ENCODE measurements around the gene CSNK2A2.

The CSNK2A2 gene

DNA sequence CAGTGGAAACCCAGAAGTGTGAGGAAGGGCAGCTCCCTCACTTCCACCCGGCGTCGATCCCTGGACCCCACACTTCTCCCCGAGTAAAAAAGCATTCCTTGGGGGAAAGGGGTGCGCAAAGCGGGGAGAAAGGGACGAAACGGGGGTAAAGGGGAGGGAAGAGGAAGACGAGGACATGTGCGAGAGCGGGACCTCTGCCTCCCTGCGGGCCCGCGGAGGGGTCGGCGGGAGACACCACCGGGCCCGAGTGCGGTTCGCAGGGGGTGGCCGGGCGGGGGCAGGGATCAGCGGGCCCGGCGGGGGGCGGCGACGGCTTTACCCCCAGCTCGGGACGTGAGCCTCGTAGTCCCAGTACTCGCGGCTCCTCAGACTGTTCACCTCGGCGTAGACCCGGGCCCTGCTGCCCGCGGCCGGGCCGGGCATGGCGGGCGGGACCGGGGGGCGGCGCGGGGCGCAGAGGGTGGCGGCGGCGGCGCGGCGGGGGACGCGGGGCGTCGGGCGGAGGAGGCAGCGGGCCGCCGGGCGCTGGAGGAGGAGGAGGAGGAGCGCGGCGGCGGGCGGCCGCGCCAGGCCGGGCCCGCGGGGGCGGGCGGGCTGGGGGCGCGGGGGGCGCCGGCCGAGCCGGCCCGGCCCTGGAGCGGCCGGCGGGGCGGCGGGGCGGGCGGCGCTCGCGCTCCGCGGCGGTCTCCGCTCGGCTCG, 443 bp downstream of the CSNK2A2 start:
- DNase-seq, result peak; percentile 6

DNA sequence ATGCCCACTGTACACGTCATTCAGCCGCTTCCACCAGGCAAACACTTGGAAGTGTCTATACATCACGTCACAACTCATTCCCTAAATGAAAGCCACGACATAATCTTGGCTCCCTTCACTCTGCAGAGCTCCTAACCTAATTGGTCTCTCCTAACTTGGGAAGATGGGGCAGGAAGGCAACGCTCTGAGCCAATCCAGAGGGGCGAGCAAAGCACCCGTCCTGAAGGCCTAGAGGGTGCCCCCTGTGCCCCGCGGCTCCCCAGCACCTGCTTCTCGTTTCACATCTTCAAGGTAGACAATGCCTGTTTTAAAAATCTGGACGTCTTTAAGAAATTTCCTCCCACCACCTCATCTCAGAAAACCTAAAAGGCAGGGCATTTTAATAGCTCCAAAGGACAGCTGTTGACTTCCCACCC, 1.0 kb downstream of the CSNK2A2 start:
- DNase-seq, result no peak

DNA sequence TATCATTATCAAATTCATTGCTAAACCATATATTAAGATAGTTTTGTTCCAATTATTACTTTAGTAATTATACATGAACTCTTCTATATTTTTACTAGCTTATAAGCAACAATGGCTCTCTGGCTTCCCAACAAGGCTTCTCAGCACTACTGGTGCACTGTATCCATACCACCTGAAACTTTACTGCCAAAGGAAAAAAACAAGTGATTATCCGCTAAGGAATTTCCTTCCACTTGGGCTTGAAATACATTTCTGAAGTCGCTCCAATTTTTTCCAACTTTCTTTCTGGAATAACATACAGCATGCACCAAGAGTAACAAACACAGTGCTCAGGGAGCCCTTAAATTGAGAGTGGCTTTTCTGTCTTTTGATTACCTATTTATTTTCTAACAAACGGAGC, 2.1 kb downstream of the CSNK2A2 start:
- no peak for DNase-seq

DNA sequence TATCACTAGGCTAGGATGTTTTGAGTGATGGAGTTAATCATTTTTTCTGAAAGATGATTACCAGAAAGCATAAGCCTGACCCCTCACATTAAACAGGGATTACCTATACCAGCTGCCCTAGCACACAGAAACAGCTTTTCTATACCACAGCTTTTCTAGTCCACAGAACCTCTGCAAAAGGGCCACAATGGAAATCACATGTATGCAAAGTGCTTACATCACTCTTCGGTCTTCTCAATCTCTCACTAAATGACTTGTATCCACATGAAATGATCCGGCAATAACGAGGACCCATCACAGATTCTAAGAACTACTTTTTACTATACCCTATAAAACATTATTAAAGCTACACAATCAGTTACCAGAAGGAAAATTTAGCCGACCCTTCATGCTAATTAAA, 2.6 kb downstream of the CSNK2A2 start:
- DNase-seq, result no peak

DNA sequence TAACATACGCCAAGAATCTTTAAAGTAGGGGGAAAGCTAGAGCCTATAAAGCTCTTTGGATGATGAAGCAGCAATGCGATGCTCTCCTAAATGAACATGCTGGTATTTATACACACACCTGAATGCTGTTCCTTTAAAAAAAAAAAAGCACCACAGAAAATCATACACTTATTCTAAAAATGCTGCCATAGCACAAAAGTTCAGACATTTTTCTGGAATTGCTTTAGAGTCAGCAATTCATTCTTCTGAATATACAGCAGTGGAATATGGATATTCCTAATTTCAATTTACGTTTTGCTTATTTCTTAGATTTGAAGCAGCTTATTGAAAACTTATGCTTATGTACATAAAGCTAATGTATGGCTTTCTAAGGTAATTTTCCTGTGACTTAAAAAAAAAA, 3.1 kb downstream of the CSNK2A2 start:
- no peak for DNase-seq

DNA sequence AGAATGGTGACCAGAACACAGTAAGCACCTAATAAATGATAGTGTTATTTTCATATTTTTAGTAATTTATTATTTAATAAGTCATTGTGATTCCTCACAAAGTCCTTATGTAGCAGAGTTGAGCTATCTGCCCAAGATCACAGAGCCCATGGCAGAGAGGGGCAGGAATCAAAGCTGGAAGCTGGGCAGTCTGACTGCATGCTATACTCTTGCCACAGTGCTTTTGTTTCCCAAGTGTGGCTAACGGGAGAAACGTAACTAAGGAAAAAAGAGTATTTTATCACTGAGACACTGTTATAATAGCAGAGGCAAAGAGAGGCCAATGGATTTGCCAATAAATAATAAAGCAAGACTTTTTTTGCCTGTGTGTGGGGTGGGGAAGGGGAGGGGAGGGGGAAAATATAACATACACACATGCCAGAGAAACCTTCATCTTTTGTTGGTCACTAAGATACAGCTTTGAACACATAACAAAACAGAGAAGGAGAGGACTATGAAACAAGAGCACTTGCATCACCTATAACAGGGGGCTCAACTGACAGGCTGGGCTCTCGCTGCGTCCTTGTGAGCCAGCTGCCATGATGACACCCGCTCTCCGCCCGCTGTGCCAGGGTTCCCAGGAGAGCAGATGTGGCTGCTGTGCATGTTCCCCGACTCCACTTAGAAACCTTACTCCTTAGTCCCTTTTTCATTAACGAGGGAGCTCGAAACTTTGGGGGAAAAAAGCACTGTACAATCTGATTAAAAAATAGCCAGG, 10.1 kb downstream of the CSNK2A2 start:
- no peak for DNase-seq

DNA sequence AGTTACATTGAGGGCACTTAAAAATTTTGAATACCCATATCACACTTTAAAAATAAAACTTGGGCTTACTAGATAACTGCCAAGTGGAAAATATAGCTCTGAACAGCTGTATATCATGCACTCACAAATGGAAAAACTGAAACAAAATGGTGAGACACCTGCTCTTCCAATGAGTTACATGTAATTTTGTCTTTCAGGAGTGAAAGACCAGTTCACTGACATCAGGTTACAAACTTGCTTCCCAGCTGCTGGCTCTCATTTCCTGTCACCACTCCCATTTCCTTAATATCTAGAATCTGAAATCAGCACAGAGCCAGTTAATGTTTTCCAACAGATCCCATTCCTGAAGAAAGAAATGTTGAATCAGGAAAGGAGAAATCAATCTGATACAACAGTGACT, 10.8 kb downstream of the CSNK2A2 start:
- DNase-seq, result no peak

DNA sequence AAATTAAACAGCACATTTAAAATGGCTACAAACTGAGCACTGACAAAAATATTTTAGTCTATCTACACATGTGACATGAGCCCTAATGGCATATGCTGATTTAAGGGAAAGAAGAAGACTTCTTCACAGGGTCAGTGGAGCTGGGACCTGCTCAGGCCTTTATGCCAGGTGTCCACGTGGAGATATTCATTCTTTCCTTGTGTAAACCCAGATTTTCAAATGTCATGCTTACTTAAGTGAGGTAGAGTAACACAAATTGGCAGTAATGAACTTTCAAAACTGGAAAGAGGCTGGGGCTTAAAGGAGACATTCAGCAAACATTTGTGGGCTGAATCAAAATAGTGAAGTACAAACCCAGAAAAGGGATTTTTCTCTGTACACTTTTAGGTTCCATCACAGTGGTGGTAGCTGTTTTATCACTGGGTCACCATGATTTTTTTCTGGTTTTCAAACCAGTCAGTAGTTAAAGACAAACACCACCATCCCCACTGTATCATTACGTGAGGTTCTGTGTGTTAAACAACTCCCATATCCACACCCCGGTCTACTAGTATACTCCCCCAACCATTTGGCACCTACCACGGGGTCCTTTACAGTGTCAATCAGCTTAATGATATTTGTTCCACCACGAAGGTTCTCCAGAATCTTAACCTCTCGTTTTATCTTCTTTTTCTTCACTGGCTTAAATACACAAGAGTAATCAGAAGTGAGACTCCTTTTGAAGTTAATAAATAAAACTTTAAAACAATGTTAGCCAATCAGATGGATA, 11.5 kb downstream of the CSNK2A2 start:
- no peak for DNase-seq

DNA sequence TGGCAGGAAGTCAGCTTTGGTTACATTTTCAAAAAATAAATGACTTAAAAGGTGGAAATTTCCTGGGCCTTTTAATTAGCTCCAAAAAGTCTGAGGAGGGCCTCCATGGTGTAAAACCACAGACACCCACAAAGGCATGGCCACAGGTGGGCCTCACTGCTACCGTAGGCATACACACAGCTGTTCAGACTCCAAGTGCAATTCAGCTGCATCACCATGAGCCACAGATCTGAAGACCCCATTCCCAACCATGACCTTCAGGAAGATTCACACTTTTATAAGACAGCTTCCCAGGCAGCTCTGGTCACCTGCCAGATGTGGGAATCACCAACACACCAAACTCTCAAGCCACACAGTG, 20.6 kb downstream of the CSNK2A2 start:
- DNase-seq, result no peak

DNA sequence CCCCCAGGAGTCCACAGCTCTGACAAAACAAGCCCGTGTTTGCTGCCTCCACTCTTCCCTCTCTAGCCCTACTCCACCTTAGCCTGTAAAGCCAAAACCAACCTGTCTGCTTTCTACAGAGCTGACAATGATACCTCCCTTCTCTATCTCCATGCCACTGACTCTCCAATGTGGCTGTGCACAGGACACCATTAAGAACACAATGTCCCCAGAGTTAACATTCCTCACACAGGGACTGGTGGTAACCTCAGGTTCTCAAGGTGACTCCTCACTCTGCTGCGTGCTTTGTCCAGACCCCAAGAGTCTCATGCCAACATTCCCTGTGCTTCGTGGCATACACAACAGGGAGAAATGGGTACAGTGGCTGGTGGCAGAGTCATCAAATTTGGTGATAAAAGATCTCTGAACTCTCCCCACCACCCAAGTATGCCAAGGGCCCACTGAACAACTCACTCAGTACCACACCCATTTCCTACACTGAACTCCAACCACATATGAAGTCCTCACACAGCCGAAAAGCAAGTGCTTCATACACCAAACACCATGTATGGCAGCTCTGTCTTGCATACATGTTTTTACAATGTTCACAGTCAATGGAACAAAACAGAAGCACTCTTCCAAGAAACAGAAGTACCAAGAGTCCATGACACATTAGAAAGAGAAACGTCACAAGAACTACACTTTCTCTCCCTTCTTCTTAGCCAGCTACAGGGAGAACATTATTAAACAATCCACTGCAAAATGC, 21.1 kb downstream of the CSNK2A2 start:
- no peak for DNase-seq

DNA sequence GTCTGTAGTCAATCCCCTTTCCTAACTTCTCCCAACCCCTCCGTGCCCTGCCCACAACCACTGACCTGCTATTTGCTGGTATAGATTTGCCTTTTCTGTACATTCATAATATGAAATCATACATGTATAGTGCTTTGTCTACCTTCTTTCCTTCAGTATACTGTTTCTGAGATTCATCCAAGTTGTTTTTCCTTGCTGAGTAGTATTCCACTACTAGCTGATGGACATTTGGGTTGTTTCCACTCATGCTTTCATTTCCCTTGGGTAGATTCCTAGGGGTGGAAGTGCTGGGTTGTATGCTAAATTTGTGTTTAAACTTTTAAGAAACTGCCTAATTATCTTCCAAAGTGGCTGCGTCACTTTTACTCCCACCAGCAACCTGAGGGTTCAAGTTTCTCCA, 27.7 kb downstream of the CSNK2A2 start:
- DNase-seq, result no peak

DNA sequence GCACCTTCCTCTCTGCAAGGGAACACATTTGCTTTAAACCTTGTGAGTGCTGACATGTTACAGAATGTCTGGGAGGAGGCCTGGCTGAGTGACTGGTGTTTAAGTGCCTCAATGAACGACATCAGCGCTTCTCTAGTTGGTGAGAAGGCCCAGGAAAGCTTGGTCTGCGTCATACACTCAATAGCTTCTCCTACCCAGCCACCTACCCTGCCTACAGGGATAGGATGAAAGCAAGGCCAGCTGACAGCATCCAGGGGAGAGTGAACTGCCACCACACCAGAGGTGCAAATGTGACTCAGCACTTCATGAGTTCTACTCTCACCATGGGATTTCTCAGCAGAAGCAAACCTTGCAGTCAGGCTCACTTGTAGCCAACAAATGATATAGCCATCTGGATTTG, 37.1 kb downstream of the CSNK2A2 start:
- DNase-seq, result no peak

DNA sequence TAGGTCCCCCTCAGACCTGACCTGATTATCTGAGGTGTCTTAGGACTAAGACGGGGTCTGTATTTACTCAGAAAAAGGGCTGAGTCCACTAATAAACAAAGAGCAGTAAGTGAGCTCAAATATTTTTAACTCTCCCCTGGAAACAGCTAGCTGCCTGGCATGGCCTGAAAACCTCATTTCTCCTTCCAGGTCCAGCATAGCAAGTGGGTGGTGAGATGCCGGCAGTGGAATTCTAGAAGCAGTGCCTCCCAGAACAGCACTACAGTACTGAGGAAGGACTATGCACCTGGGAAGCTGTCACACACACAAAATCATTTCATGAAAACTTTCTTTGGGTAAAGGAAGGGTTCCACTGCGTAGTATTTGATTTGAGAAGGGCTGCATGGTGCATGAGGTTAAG, 39.2 kb downstream of the CSNK2A2 start:
- DNase-seq, result no peak

DNA sequence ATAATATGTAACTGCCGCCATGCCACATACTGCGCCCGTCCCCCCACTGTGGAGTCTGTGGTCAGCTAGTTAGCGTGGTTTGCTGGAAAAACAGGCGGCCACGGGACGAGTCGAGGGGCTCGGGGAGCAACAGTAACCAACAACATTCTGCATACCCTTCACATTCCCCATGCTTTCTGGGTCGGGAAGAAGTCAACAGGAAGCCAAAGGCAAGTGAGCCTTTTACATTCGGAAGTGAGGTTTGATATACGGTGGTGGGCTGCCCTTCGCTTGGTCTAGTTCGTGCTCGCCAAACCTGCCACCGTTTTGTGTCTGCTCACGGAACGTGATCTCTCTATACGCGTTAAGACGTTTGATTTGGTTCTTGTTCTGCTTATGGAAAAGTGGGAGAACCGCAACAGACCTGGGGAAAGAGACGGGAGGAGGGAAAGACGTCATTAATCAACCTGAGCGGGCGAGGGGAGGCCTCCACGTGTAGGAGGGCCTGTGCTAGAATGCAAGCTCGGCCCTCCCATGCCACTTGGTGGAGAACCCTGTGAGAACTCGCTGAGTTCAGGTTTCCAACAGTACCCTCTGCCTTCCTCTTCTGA, 39.9 kb downstream of the CSNK2A2 start:
- no peak for DNase-seq

DNA sequence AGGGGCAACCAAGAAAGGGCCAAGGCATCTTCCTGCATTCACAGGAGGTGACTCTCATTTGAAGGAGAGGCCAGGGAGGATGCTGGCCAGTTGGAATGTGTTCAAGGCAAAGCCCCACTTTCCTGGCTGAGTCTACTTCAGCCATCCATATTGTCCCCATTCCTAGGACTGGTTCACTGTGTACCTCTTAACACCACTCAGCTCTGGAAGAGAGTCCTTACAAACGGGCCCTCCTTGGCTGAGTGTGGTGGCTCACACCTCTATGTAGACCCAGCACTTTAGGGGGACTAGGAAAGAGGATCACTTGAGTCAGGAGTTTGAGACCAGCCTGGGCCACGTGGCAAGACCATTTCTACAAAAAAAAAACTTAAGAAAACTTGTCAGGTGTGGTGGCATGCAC, 40.7 kb downstream of the CSNK2A2 start:
- DNase-seq, result no peak

DNA sequence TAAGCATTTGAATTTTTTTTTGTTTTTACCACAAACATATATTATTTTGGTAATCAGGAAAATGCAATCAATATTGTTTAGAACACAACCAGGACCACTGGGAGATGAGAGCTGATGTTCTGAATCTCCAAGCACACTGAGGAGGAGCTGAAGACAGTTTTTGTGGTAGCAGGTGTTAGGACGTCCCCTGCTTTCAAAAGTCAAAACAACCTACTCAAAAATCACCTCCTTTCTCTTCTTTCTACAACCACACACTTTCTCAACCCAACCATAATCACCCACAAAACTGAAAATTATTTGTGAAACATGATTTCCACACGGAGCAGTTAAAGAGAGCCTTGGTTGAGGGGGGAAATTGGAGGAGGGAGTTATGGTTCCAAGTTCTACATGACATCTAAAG, 42.1 kb downstream of the CSNK2A2 start:
- DNase-seq, result no peak

DNA sequence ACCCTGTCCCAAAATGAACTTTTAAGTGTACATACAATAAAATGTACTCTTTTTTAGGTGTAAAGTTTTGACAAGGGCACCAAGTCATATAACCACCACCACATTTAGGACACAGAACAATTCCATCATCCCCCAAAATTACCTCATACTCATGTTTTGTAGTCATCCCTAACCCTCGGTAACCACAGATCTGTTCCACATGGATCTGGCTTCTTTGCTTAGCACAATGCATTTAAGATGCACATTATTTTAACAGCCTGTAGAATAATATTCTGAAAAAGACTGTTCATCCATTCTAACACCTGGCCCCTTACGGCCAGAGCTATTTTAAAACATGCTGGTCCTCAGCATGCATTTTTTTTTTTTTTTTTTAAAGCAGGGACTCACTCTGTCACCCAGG, 43.6 kb downstream of the CSNK2A2 start:
- DNase-seq, result no peak

DNA sequence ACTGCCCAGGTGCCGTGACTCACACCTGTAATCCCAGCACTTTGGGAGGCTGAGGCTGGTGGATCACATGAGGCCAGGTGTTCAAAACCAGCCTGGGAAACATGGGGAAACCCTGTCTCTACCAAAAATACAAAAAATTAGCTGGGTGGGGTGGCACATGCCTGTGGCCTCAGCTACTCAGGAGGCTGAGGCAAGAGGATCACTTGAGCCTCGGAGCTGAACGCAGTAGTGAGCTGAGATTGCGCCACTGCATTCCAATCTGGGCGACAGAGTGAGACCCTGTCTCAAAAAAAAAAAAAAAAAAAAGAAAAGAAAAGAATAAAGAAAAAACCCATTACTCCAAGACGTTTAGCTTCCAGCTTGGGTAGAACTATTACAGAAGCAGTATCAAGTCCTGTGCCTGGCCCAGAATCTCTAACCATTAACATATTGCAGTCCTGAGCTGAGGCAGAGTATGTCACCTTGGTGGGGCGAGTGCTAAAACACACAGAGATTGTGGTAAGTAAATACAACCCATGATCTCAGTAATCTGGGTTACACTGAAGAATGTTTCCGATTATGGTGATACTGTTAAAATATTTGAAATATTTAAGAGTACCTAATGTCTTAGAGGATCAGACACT, 45.5 kb downstream of the CSNK2A2 start:
- no peak for DNase-seq

DNA sequence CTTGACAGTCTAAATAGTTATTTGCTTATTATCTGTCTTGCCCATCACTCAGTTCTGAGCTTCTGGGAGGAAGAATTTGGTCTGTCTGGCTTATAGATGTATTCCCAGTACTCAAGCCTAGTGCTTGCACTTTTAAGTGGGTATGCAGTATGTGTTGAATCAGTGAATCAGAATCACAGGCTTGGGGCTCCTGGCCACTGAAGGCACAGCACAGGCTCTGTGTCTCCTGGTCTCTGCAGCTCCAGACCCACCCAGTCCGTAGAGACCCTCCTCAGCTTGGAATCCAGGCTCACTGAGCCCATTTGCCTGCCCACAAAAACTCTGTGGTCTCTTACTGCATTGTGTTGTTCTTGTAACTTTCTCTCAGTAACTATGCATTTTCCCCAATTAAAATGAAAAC, 49.4 kb downstream of the CSNK2A2 start:
- DNase-seq, result no peak

DNA sequence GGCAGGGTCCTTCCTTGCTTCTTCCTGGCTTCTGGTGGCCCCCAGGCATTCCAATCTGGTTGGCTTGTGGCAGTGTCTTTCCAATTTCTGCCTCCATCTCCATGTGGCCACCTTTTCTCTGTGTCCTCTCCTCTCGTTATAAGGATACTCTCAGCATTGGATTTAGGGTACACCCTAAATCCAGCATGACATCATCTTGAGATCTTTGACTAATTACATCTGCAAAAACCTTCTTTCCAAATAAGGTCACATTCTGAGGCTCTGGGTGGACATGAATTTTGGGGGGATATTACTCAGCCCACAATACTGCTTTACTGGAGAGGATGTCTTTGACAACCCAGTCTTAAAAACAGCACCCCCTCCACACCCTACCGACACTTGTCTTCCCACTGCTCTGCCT, 49.8 kb downstream of the CSNK2A2 start:
- DNase-seq, result no peak

DNA sequence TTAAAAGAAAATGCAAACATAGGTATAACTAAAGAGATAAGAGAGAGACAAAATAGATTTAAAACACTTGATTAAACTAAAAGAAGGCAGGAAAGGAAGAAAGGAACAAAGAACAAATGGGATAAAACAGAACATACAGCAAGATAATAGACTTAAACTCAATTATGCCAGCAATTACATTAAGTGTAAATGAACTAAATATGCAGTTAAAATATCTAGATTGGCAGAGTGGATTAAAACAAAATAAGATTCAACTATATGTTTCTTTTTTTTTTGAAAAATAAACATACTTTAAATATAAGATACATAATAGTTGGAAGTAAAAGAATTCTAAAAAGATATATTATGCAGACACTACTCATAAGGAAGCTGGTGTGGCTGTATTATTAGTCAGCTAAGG, 59.1 kb downstream of the CSNK2A2 start:
- no peak for DNase-seq

DNA sequence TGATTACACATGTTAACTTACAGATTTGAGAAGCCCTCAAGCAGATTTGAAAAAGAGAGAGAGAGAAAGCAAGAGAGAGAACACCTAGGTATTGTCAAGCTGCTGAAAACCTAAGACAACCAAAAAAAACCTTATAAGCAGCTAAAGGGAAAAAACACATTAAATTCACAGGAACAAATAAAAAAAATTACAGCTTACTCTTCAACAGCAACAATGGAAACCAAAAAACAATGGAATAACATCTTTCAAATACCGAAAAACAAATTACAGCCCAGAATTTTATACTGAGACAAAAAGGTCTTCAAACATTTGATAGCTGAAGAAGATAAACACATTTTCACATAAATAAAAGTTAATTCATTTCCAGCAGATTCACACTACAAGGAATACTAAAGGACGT, 60.3 kb downstream of the CSNK2A2 start:
- no peak for DNase-seq
